Liver (tissue), 9 donors: ENCODE results near the gene EDC4. TPM values are rescaled to one million over a fixed set of nuclear protein-coding genes. Genes with fewer than 3 reads are reported as not detected.
A peak's percentile ranks its signal among the peaks of the same experiment; 100 is the strongest.
"Not testable (repeated sequence)": the region's sequence is repeated elsewhere in the genome, so short reads cannot be mapped to it uniquely, and the experiment has no call there.

Source experiments
- DNase-seq: peaks from one replicate; pipeline ENCODE4 v3.0.0-alpha.2; 2017; ENCODE audit warnings: low spot score
- H3K27ac ChIP-seq, 2 donors: one replicate each; pipeline ENCODE4 v1.7.0; 2013; ENCODE audit warnings: inconsistent platforms in 2 of 2, low read length in 2 of 2, control low read depth in 1 of 2, low read depth in 1 of 2, mild to moderate bottlenecking in 1 of 2
- H3K27me3 ChIP-seq, 4 donors: one replicate each; pipeline versions ENCODE4 v1.6.1 to v1.7.0; 2013; ENCODE audit warnings: low read length in 3 of 4, inconsistent platforms in 1 of 4, mild to moderate bottlenecking in 1 of 4, moderate library complexity in 1 of 4; ENCODE audit not compliant: control insufficient read depth in 4 of 4, insufficient read depth in 4 of 4
- H3K36me3 ChIP-seq, 4 donors: one replicate each; pipeline versions ENCODE4 v1.6.1 to v1.7.0; 2013; ENCODE audit warnings: low read length in 3 of 4, mild to moderate bottlenecking in 3 of 4, low read depth in 1 of 4, moderate library complexity in 1 of 4; ENCODE audit not compliant: control insufficient read depth in 4 of 4, insufficient read depth in 3 of 4
- H3K4me1 ChIP-seq, 4 donors: one replicate each; pipeline versions ENCODE4 v1.6.1 to v1.7.0; 2013; ENCODE audit warnings: low read length in 3 of 4, mild to moderate bottlenecking in 3 of 4, moderate library complexity in 1 of 4; ENCODE audit not compliant: control insufficient read depth in 4 of 4, insufficient read depth in 4 of 4
- H3K4me3 ChIP-seq, 3 donors: one replicate each; pipeline versions ENCODE4 v1.6.1 to v1.7.0; 2013; ENCODE audit warnings: low read length in 3 of 3, control low read depth in 1 of 3, low read depth in 1 of 3, mild to moderate bottlenecking in 1 of 3
- H3K9ac ChIP-seq, 2 donors: one replicate each; pipeline ENCODE4 v1.7.0; 2013; ENCODE audit warnings: low read length in 2 of 2, mild to moderate bottlenecking in 2 of 2, moderate library complexity in 2 of 2, control low read depth in 1 of 2, low read depth in 1 of 2
- H3K9me3 ChIP-seq, 4 donors: one replicate each; pipeline versions ENCODE4 v1.6.1 to v1.7.0; 2013; ENCODE audit warnings: low read length in 3 of 4; ENCODE audit not compliant: control insufficient read depth in 4 of 4
- ATF3 ChIP-seq: IDR thresholded peaks from 2 replicates; pipeline ENCODE4 v1.6.1; 2016; ENCODE audit warnings: antibody characterized with exemption
- CTCF ChIP-seq: fragments of 150-350 bp; IDR thresholded peaks from 2 replicates; pipeline ENCODE4 v1.5.1; 2017; ENCODE audit warnings: improper control_type of control experiment, low read depth, low read length; ENCODE audit not compliant: missing input control
- EGR1 ChIP-seq, 2 donors: IDR thresholded peaks; 2 replicates each; pipeline ENCODE4 v1.6.1; 2016 to 2018; ENCODE audit warnings: antibody characterized with exemption in 2 of 2, low read depth in 2 of 2
- FOXA1 ChIP-seq: IDR thresholded peaks from 2 replicates; pipeline ENCODE4 v1.6.1; 2016; ENCODE audit warnings: antibody characterized with exemption
- FOXA2 ChIP-seq: IDR thresholded peaks from 2 replicates; pipeline ENCODE4 v1.6.1; 2016; ENCODE audit warnings: antibody characterized with exemption
- GABPA ChIP-seq, 2 donors: IDR thresholded peaks in 1 of 2; conservative IDR thresholded peaks in 1 of 2; 2 replicates each; pipeline ENCODE4 v1.6.1; 2016; ENCODE audit warnings: antibody characterized with exemption in 2 of 2, mild to moderate bottlenecking in 1 of 2, moderate library complexity in 1 of 2
- HNF4A ChIP-seq, 2 donors: conservative IDR thresholded peaks; 2 replicates each; pipeline ENCODE4 v1.6.1; 2016; ENCODE audit warnings: antibody characterized with exemption in 2 of 2, mild to moderate bottlenecking in 2 of 2
- HNF4G ChIP-seq: IDR thresholded peaks from 2 replicates; pipeline ENCODE4 v1.6.1; 2016; ENCODE audit warnings: antibody characterized with exemption
- JUND ChIP-seq, 2 donors: IDR thresholded peaks; 2 replicates each; pipeline ENCODE4 v1.6.1; 2016; ENCODE audit warnings: antibody characterized with exemption in 2 of 2
- MAX ChIP-seq: IDR thresholded peaks from 2 replicates; pipeline ENCODE4 v1.6.1; 2016; ENCODE audit warnings: antibody characterized with exemption
- NR2F2 ChIP-seq: IDR thresholded peaks from 2 replicates; pipeline ENCODE4 v1.6.1; 2016; ENCODE audit warnings: antibody characterized with exemption
- RAD21 ChIP-seq, 2 donors: IDR thresholded peaks; 2 replicates each; pipeline ENCODE4 v1.6.1; 2016; ENCODE audit warnings: antibody characterized with exemption in 2 of 2, mild to moderate bottlenecking in 2 of 2
- RXRA ChIP-seq, 2 donors: IDR thresholded peaks; 2 replicates each; pipeline ENCODE4 v1.6.1; 2017 to 2018; ENCODE audit warnings: antibody characterized with exemption in 2 of 2, mild to moderate bottlenecking in 1 of 2
- SP1 ChIP-seq: IDR thresholded peaks from 2 replicates; pipeline ENCODE4 v1.6.1; 2018; ENCODE audit warnings: antibody characterized with exemption, mild to moderate bottlenecking
- TAF1 ChIP-seq: conservative IDR thresholded peaks from 2 replicates; pipeline ENCODE4 v1.6.1; 2016; ENCODE audit warnings: antibody characterized with exemption, mild to moderate bottlenecking
- YY1 ChIP-seq: IDR thresholded peaks from 2 replicates; pipeline ENCODE4 v1.6.1; 2016; ENCODE audit warnings: antibody characterized with exemption, mild to moderate bottlenecking
- ZBTB33 ChIP-seq: IDR thresholded peaks from 2 replicates; pipeline ENCODE4 v1.6.1; 2016; ENCODE audit warnings: antibody characterized with exemption
- WGBS: extraction: QIAGEN DNeasy Blood & Tissue Kit; methylation state at CpG from one replicate; pipeline ENCODE4 v1.1.7; 2013; 5-methylcytosine and 5-hydroxymethylcytosine counted together
- polyA plus RNA-seq, 2 donors: library from polyadenylated mRNA; stranded (reverse) in 1 of 2; unstranded in 1 of 2; fragments of 200-250 nt in 1 of 2; fragments of >200 nt in 1 of 2; fragmentation: Nextera tagmentation in 1 of 2; extraction: Ambion mirVana in 1 of 2; gene quantifications; one replicate each; pipeline versions ENCODE4 v1.2.1 to v1.2.3, GENCODE V29; 2013 to 2015
- total RNA-seq, 2 donors: library from RNA; depleted of rRNA; stranded (reverse); fragments of >200 nt; gene quantifications; one replicate each; pipeline ENCODE4 v1.2.3, GENCODE V29; 2014
- TF ChIP-seq, protein P1 (sequence below): IDR thresholded peaks from 2 replicates; pipeline ENCODE4 v1.6.1; 2016; ENCODE audit warnings: antibody characterized with exemption, mild to moderate bottlenecking
- donor health status: healthy.
- donor health status: healthy.
- donor health status: healthy.
- donor health status: healthy.
- donor health status: healthy.

EDC4 gene
- total and polyA plus RNA-seq, 4 donors = 17.7 to 26.8 (median 21.6) TPM

DNA sequence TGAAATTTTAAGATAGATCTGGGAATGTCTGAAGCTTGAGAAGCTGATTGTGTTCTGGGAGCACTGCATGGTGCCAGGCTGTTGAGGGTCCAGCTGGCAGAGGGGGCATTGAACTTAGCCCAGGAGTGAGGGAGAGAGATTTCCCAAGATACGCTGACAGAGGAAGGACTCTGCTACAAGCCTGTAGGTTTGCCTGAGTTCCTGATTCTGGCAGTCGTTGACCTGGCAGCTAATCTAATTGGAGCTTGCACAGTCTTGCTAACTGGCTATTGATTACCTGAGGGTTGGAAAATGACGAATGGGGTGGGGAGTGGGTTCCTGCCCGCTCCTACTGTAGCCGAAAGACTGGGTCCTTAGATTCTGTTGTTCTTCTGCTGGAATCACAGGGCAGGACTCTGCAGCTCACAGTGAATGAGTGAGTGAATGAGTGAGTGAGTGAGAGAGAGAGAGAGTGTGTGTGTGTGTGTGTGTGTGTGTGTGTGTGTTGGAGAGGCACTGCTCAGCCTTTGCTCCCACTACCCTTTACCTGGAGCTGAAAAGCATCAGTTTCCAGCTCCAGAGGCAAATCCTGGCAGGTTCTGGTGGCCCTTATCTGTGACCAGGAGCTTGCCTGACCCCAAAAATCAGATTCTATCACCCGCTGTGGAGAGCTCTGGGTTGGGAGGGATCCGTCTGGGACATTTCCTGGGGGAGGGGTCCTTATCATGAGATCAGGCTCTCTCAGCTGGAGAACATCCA lies 42.1 kb downstream of the EDC4 start:
- H3K9ac ChIP-seq = no peak overlapping the region
- TF ChIP-seq HNF4G (no peak), CTCF (no peak), RAD21 (IDR thresholded peaks at IDR 0.05) (no peak), YY1 (no peak), EGR1 (IDR thresholded peaks at IDR 0.05; ENCODE audit: low read depth in 2 of 2) (no peak), NR2F2 (no peak), SP1 (peak; percentile 56), MAX (no peak), ZBTB33 (no peak), TAF1 (no peak), FOXA2 (no peak), JUND (IDR thresholded peaks at IDR 0.05) (no peak), ATF3 (no peak), FOXA1 (no peak), HNF4A (conservative IDR thresholded peaks at IDR 0.05) (peak; percentile 33 to 51), RXRA (IDR thresholded peaks at IDR 0.05) (peak; percentile 60 to 81), GABPA (IDR thresholded peaks at IDR 0.05 in 1 of 2, conservative IDR thresholded peaks at IDR 0.05 in 1 of 2) (no peak)
- TF ChIP-seq, protein P1, sequence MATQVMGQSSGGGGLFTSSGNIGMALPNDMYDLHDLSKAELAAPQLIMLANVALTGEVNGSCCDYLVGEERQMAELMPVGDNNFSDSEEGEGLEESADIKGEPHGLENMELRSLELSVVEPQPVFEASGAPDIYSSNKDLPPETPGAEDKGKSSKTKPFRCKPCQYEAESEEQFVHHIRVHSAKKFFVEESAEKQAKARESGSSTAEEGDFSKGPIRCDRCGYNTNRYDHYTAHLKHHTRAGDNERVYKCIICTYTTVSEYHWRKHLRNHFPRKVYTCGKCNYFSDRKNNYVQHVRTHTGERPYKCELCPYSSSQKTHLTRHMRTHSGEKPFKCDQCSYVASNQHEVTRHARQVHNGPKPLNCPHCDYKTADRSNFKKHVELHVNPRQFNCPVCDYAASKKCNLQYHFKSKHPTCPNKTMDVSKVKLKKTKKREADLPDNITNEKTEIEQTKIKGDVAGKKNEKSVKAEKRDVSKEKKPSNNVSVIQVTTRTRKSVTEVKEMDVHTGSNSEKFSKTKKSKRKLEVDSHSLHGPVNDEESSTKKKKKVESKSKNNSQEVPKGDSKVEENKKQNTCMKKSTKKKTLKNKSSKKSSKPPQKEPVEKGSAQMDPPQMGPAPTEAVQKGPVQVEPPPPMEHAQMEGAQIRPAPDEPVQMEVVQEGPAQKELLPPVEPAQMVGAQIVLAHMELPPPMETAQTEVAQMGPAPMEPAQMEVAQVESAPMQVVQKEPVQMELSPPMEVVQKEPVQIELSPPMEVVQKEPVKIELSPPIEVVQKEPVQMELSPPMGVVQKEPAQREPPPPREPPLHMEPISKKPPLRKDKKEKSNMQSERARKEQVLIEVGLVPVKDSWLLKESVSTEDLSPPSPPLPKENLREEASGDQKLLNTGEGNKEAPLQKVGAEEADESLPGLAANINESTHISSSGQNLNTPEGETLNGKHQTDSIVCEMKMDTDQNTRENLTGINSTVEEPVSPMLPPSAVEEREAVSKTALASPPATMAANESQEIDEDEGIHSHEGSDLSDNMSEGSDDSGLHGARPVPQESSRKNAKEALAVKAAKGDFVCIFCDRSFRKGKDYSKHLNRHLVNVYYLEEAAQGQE = no peak
- no peaks in the 10 kb centered on the region for H3K27me3 ChIP-seq
- DNase-seq = no peak
- 43% methylated on average over 7 of the region's 7 CpGs for WGBS
- H3K27ac ChIP-seq = peak overlapping the region; percentile 21 to 67
- H3K4me3 ChIP-seq = no peak overlapping the region
- peaks cover 11 to 35% (median 26%) of the 10 kb centered on the region in 4 donors for H3K4me1 ChIP-seq
- H3K9me3 ChIP-seq = no peaks in the 10 kb centered on the region
- peaks cover 0 to 15% (median 8%) of the 10 kb centered on the region in 4 donors for H3K36me3 ChIP-seq

DNA sequence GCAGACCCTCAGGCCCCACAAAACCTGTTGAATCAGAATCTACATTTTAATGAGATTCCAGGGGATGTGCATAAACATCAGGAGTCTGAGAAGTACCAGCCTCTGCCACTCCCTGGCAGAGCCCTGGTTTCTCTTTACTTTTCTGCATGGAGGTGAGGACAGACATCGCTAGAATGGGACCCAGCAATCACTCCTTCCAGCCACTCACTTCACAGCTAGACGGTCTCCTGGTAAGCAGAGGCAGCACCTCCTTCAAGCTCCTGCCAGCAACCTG lies 42.6 kb downstream of the EDC4 start:
- H3K9ac ChIP-seq, H3K9me3 ChIP-seq: not testable (repeated sequence)
- peak overlapping the region in 1 of 2 donors; percentile 25 for H3K27ac ChIP-seq

More for the DNA sequence above, 42.6 kb downstream of the EDC4 start:
- H3K27me3 ChIP-seq, H3K4me3 ChIP-seq, DNase-seq: not testable (repeated sequence)
- peaks cover 11 to 35% (median 26%) of the 10 kb centered on the region in 4 donors for H3K4me1 ChIP-seq
- WGBS = 49% methylated on average over 2 of the region's 2 CpGs
- peaks cover 0 to 15% (median 7%) of the 10 kb centered on the region in 4 donors for H3K36me3 ChIP-seq
